Measurements from ENCODE around the gene SLC27A5. TPM values are rescaled to one million over a fixed set of nuclear protein-coding genes. Genes with fewer than 3 reads are reported as not detected.

SLC27A5 gene
- total and polyA plus RNA-seq, 7 donors, result 2.3 to 22.9 (median 7.8) TPM

- Histone ChIP-seq H3K4me3 (no peak overlapping the region), H3K36me3 (peaks cover 13 to 22% (median 16%) of the 10 kb centered on the region in 4 donors), H3K27ac (no peak overlapping the region), H3K4me1 (peaks cover 0 to 58% (median 54%) of the 10 kb centered on the region in 4 donors), H3K27me3 (no peaks in the 10 kb centered on the region), H3K9me3 (no peaks in the 10 kb centered on the region)
- TF ChIP-seq CTCF (IDR thresholded peaks at IDR 0.05) (no peak), POLR2A (IDR thresholded peaks at IDR 0.05) (no peak), POLR2AphosphoS5 (IDR thresholded peaks at IDR 0.05) (no peak), EP300 (IDR thresholded peaks at IDR 0.05) (no peak)
- WGBS, 2 donors, result 92 to 93% methylated on average over 25 of the region's 25 CpGs
- DNase-seq, result no peak
- intact Hi-C loops (cut with DNase I), result no loop called here
These were observed 4.5 kb upstream of the SLC27A5 start for GRCh38 chr19:58516246-58516836.

GRCh38 chr19:58515259-58515658 is 3.5 kb upstream of the SLC27A5 start:
- intact Hi-C loops (cut with DNase I), result no loop called here
- no peak overlapping the region for H3K4me3 ChIP-seq
- peak overlapping the region in 1 of 4 donors; percentile 82 for H3K27ac ChIP-seq
- H3K27me3 ChIP-seq, result no peaks in the 10 kb centered on the region
- no peak for DNase-seq
- 93 to 97% methylated on average over 2 of the region's 2 CpGs for WGBS, 2 donors
- peaks cover 0 to 53% (median 49%) of the 10 kb centered on the region in 4 donors for H3K4me1 ChIP-seq
- peaks cover 13 to 22% (median 16%) of the 10 kb centered on the region in 4 donors for H3K36me3 ChIP-seq
- no peak for TF ChIP-seq POLR2A (IDR thresholded peaks at IDR 0.05)
- no peak for TF ChIP-seq EP300 (IDR thresholded peaks at IDR 0.05)
- no peak for TF ChIP-seq POLR2AphosphoS5 (IDR thresholded peaks at IDR 0.05)
- no peaks in the 10 kb centered on the region for H3K9me3 ChIP-seq

- H3K4me1 ChIP-seq, result peaks cover 0 to 51% (median 45%) of the 10 kb centered on the region in 4 donors
- peak overlapping the region; percentile 36 to 51 (median 50) for H3K4me3 ChIP-seq
- intact Hi-C loops (cut with DNase I), result no loop called here
- peaks cover 13 to 22% (median 16%) of the 10 kb centered on the region in 4 donors for H3K36me3 ChIP-seq
- H3K27me3 ChIP-seq, result no peaks in the 10 kb centered on the region
- no peak for DNase-seq
- WGBS, 2 donors, result 64 to 69% methylated on average over 3 of the region's 3 CpGs
- H3K27ac ChIP-seq, result peak overlapping the region; percentile 66 to 82 (median 78)
- TF ChIP-seq EP300 (IDR thresholded peaks at IDR 0.05), result no peak
- TF ChIP-seq POLR2A (IDR thresholded peaks at IDR 0.05), result no peak
- TF ChIP-seq POLR2AphosphoS5 (IDR thresholded peaks at IDR 0.05), result no peak
- no peak for TF ChIP-seq CTCF (IDR thresholded peaks at IDR 0.05)
- no peaks in the 10 kb centered on the region for H3K9me3 ChIP-seq
These were observed 2.8 kb upstream of the SLC27A5 start for GRCh38 chr19:58514564-58515022.

- Histone ChIP-seq H3K9me3 (no peaks in the 10 kb centered on the region), H3K27me3 (no peaks in the 10 kb centered on the region), H3K27ac (peak overlapping the region; percentile 66 to 82 (median 78)), H3K36me3 (peaks cover 13 to 22% (median 16%) of the 10 kb centered on the region in 4 donors), H3K4me3 (peak overlapping the region; percentile 36 to 51 (median 50)), H3K4me1 (peaks cover 0 to 51% (median 44%) of the 10 kb centered on the region in 4 donors)
- 5 to 10% methylated on average over 66 of the region's 66 CpGs for WGBS, 2 donors
- DNase-seq, result peak; percentile 94
- TF ChIP-seq EP300 (IDR thresholded peaks at IDR 0.05), result no peak
- TF ChIP-seq POLR2AphosphoS5 (IDR thresholded peaks at IDR 0.05), result peak; percentile 39 to 64 (median 62)
- peak; percentile 72 to 94 (median 78) for TF ChIP-seq CTCF (IDR thresholded peaks at IDR 0.05)
- no peak for TF ChIP-seq POLR2A (IDR thresholded peaks at IDR 0.05)
- intact Hi-C loops (cut with DNase I), result no loop called here
These were observed 2.1 kb upstream of the SLC27A5 start for GRCh38 chr19:58513694-58514563.

GRCh38 chr19:58513213-58513693 is 1.5 kb upstream of the SLC27A5 start:
- peak; percentile 66 for DNase-seq
- WGBS, 2 donors, result 79 to 84% methylated on average over 10 of the region's 10 CpGs
- TF ChIP-seq POLR2AphosphoS5 (IDR thresholded peaks at IDR 0.05) (no peak), EP300 (IDR thresholded peaks at IDR 0.05) (no peak), CTCF (IDR thresholded peaks at IDR 0.05) (no peak), POLR2A (IDR thresholded peaks at IDR 0.05) (no peak)
- no peaks in the 10 kb centered on the region for H3K27me3 ChIP-seq
- no peaks in the 10 kb centered on the region for H3K9me3 ChIP-seq
- H3K27ac ChIP-seq, result peak overlapping the region; percentile 66 to 82 (median 78)
- peaks cover 0 to 44% (median 37%) of the 10 kb centered on the region in 4 donors for H3K4me1 ChIP-seq
- peaks cover 13 to 22% (median 16%) of the 10 kb centered on the region in 4 donors for H3K36me3 ChIP-seq
- intact Hi-C loops (cut with DNase I), result no loop called here
- H3K4me3 ChIP-seq, result peak overlapping the region in 1 of 4 donors; percentile 51

Data from sigmoid colon (tissue), 7 donors.